OCI-LY1 (cell line): ENCODE results near the gene ANKRD1.

Experiments
- CTCF ChIP-seq: fragments of 200-600 bp; sonication (generic), shearing (Covaris generic); IDR thresholded peaks from 2 replicates; pipeline ENCODE4 v1.5.1; 2017; ENCODE audit warnings: mild to moderate bottlenecking, antibody characterized with exemption, low read length, moderate library complexity, mixed read lengths
- EZH2 ChIP-seq: fragments of 200-600 bp; sonication (generic), shearing (Covaris generic); IDR thresholded peaks from 2 replicates; pipeline ENCODE4 v1.8.0; 2017; ENCODE audit warnings: borderline replicate concordance, mixed run types, mild to moderate bottlenecking, antibody characterized with exemption, low read length, moderate library complexity, mixed read lengths

GRCh38 chr10:90937645-90938258 lies 16.9 kb upstream of the ANKRD1 start:
- TF ChIP-seq EZH2 (no peak), CTCF (no peak)
